GM06990 (cell line): ENCODE results near the gene TMEM178B.

Source experiments
- DNase-seq: peaks from one replicate; pipeline ENCODE4 v3.0.0-alpha.2; 2011; ENCODE audit not compliant: insufficient read length; ENCODE audit errors: extremely low read depth
- H3K27me3 ChIP-seq: replicated peaks from 2 replicates; pipeline ENCODE4 v1.6.0; 2011; ENCODE audit warnings: low read length; ENCODE audit not compliant: control insufficient read depth, insufficient read depth
- H3K36me3 ChIP-seq: 2 replicates; pipeline ENCODE4 v1.5.1; 2011; ENCODE audit warnings: low read length; ENCODE audit not compliant: control insufficient read depth, insufficient read depth
- H3K4me3 ChIP-seq: replicated peaks from 2 replicates; pipeline ENCODE4 v1.5.1; 2011; ENCODE audit warnings: low read depth, mild to moderate bottlenecking, control low read depth, low read length
- CTCF ChIP-seq: IDR thresholded peaks from 2 replicates; pipeline ENCODE4 v1.5.1; 2011; ENCODE audit warnings: low read length, control low read depth, mild to moderate bottlenecking, inconsistent platforms; ENCODE audit not compliant: insufficient read depth, poor library complexity, severe bottlenecking

TMEM178B gene

DNA sequence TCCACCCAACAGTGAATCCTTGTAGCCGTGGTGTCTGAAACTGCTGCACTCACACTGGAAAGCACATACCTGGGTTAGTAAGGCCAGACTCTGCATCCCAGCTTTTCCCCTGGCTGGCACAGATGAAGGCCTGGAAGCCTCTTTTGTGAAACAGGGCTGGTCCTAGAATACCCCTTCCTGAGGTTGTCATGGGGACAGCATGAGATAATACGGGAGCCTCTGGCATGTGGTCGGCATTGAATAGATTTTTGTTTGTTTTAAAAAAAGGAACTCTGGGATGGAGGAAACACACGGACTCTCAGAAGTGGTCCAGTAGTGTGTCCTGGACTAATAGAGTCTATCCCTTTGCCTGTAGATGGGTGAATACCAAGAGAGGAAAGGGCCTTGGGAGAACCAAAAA, 129.7 kb downstream of the TMEM178B start:
- no peaks in the 10 kb centered on the region for H3K36me3 ChIP-seq

DNA sequence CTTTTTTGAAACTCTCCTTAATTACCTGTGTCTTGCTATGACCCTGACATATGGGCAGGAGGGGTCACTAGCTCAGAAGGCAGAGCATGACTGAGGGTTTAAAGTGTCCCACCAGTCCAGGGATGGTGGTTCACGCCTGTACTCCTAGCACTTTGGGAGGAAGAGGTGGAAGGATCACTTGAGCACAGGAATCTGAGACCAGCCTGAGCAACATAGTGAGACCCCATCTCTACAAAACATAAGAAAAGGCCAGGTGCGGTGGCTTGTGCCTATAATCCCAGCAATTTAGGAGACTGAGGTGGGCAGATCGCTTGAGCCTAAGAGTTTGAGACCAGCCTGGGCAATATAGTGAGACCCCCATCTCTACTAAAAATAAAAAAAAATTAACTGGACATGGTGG, 133.8 kb downstream of the TMEM178B start:
- Histone ChIP-seq H3K27me3 (no peaks in the 10 kb centered on the region), H3K4me3 (no peak overlapping the region), H3K36me3 (no peaks in the 10 kb centered on the region)
- TF ChIP-seq CTCF, result no peak
- no peak for DNase-seq

More for the DNA sequence above, 129.7 kb downstream of the TMEM178B start:
- no peak for DNase-seq
- H3K4me3 ChIP-seq, result no peak overlapping the region
- TF ChIP-seq CTCF, result no peak
- no peaks in the 10 kb centered on the region; the same call in 1 of the 2 replicates for H3K27me3 ChIP-seq

- H3K27me3 ChIP-seq, result no peaks in the 10 kb centered on the region
- H3K36me3 ChIP-seq, result no peaks in the 10 kb centered on the region
- no peak overlapping the region for H3K4me3 ChIP-seq
- TF ChIP-seq CTCF, result no peak
- DNase-seq, result no peak
Observed at GRCh38 chr7:141208539-141208938, 134.7 kb downstream of the TMEM178B start.

DNA sequence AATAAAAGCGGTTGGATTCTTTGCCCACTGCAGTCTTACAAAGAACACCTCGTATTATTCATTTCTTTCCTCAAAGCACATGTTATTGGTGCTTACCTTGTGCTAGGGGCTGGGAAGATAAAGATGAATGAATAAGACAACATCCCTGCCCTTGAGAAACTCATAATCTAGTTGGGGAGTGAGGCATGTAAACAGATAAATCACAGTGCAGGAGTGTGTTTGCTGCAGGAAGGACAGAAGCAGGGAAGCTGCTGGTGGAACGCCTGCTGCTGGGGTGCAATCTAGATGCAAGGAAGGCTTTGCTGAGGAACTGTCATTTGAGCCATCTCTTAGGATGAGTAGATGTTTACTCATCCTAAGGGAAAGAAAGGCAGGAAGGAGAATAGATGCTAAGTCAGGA, 135.6 kb downstream of the TMEM178B start:
- H3K27me3 ChIP-seq, result no peaks in the 10 kb centered on the region
- no peak for DNase-seq
- no peaks in the 10 kb centered on the region for H3K36me3 ChIP-seq
- no peak overlapping the region for H3K4me3 ChIP-seq
- TF ChIP-seq CTCF, result no peak

- no peak for DNase-seq
- no peaks in the 10 kb centered on the region for H3K27me3 ChIP-seq
- H3K36me3 ChIP-seq, result no peaks in the 10 kb centered on the region
- TF ChIP-seq CTCF, result no peak
- no peak overlapping the region for H3K4me3 ChIP-seq
Observed at GRCh38 chr7:141210862-141211261, 137.0 kb downstream of the TMEM178B start.

DNA sequence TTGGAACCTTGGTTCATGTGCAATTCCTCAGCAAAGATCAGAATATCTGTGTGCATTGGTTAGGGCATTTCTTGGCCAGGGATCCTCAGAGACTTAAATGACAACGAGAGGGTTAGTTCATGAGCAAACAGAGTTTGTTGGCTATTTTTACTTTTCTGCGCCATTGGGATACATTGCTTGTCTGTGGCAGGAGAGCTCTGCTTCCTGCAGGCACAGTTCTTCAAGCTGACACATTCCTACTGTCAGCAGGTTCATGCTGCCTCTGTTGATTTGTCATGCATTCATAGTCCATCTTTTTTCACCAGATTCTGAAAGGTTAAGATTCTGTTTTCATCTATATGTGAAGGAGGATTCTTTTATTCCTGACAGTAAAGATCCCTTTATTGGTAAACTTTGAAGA, 139.4 kb downstream of the TMEM178B start:
- no peaks in the 10 kb centered on the region for H3K36me3 ChIP-seq
- no peak for TF ChIP-seq CTCF
- no peak for DNase-seq
- no peaks in the 10 kb centered on the region; the same call in 1 of the 2 replicates for H3K27me3 ChIP-seq
- no peak overlapping the region for H3K4me3 ChIP-seq
